Measurements from ENCODE around the gene MCTP2. TPM values are rescaled to one million over a fixed set of nuclear protein-coding genes. Genes with fewer than 3 reads are reported as not detected.

MCTP2 gene
- total RNA-seq, 1 experiment from 2014 or later, result 7.4 TPM

DNA sequence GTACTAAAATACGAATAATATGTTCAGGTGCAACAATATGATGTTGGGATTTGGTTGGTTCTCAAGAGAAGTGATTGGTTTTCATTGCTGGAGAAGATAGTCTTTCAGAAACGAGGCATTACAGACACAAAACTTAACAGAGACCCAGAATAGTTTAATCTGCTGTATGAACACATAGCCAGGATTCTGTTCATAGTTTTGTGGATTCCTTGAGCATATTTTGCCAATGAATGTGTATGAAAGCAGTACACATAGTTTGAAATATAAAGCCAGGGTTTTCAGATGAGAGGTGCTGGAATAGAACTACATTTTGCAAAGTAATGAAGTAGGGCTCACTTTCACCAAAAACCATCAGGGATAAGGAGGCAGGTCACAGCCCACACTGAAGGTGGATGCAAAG, 5.7 kb upstream of the MCTP2 start:
- ATAC-seq, result no peak
- Mint-ChIP-seq H3K27ac (no peak overlapping the region), H3K36me3 (no peaks in the 10 kb centered on the region), H3K9me3 (no peaks in the 10 kb centered on the region), H3K27me3 (ENCODE audit: low read depth) (peaks cover 8% of the 10 kb centered on the region), H3K4me3 (no peak overlapping the region), H3K4me1 (peaks cover 20% of the 10 kb centered on the region)
- ChIA-PET CTCF (no interaction called here), POLR2A (no interaction called here)
- no peak for DNase-seq (ENCODE audit: low spot score)
- TF ChIP-seq, protein P1, sequence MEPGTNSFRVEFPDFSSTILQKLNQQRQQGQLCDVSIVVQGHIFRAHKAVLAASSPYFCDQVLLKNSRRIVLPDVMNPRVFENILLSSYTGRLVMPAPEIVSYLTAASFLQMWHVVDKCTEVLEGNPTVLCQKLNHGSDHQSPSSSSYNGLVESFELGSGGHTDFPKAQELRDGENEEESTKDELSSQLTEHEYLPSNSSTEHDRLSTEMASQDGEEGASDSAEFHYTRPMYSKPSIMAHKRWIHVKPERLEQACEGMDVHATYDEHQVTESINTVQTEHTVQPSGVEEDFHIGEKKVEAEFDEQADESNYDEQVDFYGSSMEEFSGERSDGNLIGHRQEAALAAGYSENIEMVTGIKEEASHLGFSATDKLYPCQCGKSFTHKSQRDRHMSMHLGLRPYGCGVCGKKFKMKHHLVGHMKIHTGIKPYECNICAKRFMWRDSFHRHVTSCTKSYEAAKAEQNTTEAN (CRISPR knock-in tag; IDR thresholded peaks at IDR 0.05), result no peak
- TF ChIP-seq ZNF263 (CRISPR knock-in tag; IDR thresholded peaks at IDR 0.05; ENCODE audit: low read depth) (no peak), USF1 (CRISPR knock-in tag; IDR thresholded peaks at IDR 0.05) (no peak), SMAD4 (CRISPR knock-in tag; IDR thresholded peaks at IDR 0.05) (no peak), IRF2 (CRISPR knock-in tag; IDR thresholded peaks at IDR 0.05; ENCODE audit: borderline replicate concordance, low read depth) (no peak), HMGA2 (CRISPR knock-in tag; IDR thresholded peaks at IDR 0.05) (no peak)

DNA sequence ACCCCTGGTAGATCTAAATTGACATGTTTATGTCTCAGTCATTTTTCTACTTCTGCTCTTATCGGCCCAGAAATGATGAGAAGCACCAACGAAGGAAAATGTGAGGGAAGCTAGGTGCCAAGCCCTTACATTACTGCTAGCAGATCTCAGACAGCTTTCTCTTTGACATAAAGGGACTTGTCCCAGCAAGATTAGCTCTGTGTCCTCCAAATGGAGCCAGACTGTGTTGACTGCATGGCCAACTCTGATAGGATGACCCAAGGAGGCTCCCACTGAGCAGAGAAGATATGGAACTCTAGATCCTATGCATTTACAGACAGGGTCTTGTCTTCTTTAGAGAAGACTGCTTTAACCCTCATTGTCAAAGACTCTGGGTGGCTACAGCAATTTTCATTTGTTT, 2.8 kb upstream of the MCTP2 start:
- Mint-ChIP-seq H3K4me1 (peaks cover 34% of the 10 kb centered on the region), H3K4me3 (no peak overlapping the region), H3K27ac (no peak overlapping the region), H3K36me3 (no peaks in the 10 kb centered on the region), H3K27me3 (ENCODE audit: low read depth) (peaks cover 22% of the 10 kb centered on the region), H3K9me3 (no peaks in the 10 kb centered on the region)
- ATAC-seq (no peak), DNase-seq (ENCODE audit: low spot score) (no peak)
- POLR2A ChIA-PET, result no interaction called here
- CTCF ChIA-PET, result no interaction called here
- TF ChIP-seq CREM (CRISPR knock-in tag; IDR thresholded peaks at IDR 0.05) (no peak), ZNF671 (CRISPR knock-in tag; IDR thresholded peaks at IDR 0.05) (no peak), ATF1 (CRISPR knock-in tag; IDR thresholded peaks at IDR 0.05) (no peak), RELA (CRISPR knock-in tag; IDR thresholded peaks at IDR 0.05; ENCODE audit: borderline replicate concordance) (no peak), NFYB (CRISPR knock-in tag; conservative IDR thresholded peaks at IDR 0.05; ENCODE audit: low read depth) (no peak), SMAD3 (CRISPR knock-in tag; IDR thresholded peaks at IDR 0.05; ENCODE audit: borderline replicate concordance) (no peak), NR3C1 (CRISPR knock-in tag; conservative IDR thresholded peaks at IDR 0.05; ENCODE audit: low read depth) (no peak), ZNF263 (CRISPR knock-in tag; IDR thresholded peaks at IDR 0.05; ENCODE audit: low read depth) (no peak), JAZF1 (CRISPR knock-in tag; IDR thresholded peaks at IDR 0.05) (no peak)
- TF ChIP-seq, protein P2, sequence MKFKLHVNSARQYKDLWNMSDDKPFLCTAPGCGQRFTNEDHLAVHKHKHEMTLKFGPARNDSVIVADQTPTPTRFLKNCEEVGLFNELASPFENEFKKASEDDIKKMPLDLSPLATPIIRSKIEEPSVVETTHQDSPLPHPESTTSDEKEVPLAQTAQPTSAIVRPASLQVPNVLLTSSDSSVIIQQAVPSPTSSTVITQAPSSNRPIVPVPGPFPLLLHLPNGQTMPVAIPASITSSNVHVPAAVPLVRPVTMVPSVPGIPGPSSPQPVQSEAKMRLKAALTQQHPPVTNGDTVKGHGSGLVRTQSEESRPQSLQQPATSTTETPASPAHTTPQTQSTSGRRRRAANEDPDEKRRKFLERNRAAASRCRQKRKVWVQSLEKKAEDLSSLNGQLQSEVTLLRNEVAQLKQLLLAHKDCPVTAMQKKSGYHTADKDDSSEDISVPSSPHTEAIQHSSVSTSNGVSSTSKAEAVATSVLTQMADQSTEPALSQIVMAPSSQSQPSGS (CRISPR knock-in tag; IDR thresholded peaks at IDR 0.05; ENCODE audit: borderline replicate concordance, low read depth), result no peak
- TF ChIP-seq, protein P3, sequence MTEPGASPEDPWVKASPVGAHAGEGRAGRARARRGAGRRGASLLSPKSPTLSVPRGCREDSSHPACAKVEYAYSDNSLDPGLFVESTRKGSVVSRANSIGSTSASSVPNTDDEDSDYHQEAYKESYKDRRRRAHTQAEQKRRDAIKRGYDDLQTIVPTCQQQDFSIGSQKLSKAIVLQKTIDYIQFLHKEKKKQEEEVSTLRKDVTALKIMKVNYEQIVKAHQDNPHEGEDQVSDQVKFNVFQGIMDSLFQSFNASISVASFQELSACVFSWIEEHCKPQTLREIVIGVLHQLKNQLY (CRISPR knock-in tag; IDR thresholded peaks at IDR 0.05), result no peak
- TF ChIP-seq, protein P4, sequence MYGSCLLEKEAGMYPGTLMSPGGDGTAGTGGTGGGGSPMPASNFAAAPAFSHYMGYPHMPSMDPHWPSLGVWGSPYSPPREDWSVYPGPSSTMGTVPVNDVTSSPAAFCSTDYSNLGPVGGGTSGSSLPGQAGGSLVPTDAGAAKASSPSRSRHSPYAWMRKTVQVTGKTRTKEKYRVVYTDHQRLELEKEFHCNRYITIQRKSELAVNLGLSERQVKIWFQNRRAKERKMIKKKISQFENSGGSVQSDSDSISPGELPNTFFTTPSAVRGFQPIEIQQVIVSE (CRISPR knock-in tag; IDR thresholded peaks at IDR 0.05; ENCODE audit: borderline replicate concordance), result no peak
- TF ChIP-seq, protein P5, sequence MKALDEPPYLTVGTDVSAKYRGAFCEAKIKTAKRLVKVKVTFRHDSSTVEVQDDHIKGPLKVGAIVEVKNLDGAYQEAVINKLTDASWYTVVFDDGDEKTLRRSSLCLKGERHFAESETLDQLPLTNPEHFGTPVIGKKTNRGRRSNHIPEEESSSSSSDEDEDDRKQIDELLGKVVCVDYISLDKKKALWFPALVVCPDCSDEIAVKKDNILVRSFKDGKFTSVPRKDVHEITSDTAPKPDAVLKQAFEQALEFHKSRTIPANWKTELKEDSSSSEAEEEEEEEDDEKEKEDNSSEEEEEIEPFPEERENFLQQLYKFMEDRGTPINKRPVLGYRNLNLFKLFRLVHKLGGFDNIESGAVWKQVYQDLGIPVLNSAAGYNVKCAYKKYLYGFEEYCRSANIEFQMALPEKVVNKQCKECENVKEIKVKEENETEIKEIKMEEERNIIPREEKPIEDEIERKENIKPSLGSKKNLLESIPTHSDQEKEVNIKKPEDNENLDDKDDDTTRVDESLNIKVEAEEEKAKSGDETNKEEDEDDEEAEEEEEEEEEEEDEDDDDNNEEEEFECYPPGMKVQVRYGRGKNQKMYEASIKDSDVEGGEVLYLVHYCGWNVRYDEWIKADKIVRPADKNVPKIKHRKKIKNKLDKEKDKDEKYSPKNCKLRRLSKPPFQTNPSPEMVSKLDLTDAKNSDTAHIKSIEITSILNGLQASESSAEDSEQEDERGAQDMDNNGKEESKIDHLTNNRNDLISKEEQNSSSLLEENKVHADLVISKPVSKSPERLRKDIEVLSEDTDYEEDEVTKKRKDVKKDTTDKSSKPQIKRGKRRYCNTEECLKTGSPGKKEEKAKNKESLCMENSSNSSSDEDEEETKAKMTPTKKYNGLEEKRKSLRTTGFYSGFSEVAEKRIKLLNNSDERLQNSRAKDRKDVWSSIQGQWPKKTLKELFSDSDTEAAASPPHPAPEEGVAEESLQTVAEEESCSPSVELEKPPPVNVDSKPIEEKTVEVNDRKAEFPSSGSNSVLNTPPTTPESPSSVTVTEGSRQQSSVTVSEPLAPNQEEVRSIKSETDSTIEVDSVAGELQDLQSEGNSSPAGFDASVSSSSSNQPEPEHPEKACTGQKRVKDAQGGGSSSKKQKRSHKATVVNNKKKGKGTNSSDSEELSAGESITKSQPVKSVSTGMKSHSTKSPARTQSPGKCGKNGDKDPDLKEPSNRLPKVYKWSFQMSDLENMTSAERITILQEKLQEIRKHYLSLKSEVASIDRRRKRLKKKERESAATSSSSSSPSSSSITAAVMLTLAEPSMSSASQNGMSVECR (CRISPR knock-in tag; IDR thresholded peaks at IDR 0.05; ENCODE audit: borderline replicate concordance), result no peak
- TF ChIP-seq, protein P6, sequence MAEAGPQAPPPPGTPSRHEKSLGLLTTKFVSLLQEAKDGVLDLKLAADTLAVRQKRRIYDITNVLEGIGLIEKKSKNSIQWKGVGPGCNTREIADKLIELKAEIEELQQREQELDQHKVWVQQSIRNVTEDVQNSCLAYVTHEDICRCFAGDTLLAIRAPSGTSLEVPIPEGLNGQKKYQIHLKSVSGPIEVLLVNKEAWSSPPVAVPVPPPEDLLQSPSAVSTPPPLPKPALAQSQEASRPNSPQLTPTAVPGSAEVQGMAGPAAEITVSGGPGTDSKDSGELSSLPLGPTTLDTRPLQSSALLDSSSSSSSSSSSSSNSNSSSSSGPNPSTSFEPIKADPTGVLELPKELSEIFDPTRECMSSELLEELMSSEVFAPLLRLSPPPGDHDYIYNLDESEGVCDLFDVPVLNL (CRISPR knock-in tag; IDR thresholded peaks at IDR 0.05; ENCODE audit: borderline replicate concordance, low read depth), result no peak
- TF ChIP-seq, protein P7, sequence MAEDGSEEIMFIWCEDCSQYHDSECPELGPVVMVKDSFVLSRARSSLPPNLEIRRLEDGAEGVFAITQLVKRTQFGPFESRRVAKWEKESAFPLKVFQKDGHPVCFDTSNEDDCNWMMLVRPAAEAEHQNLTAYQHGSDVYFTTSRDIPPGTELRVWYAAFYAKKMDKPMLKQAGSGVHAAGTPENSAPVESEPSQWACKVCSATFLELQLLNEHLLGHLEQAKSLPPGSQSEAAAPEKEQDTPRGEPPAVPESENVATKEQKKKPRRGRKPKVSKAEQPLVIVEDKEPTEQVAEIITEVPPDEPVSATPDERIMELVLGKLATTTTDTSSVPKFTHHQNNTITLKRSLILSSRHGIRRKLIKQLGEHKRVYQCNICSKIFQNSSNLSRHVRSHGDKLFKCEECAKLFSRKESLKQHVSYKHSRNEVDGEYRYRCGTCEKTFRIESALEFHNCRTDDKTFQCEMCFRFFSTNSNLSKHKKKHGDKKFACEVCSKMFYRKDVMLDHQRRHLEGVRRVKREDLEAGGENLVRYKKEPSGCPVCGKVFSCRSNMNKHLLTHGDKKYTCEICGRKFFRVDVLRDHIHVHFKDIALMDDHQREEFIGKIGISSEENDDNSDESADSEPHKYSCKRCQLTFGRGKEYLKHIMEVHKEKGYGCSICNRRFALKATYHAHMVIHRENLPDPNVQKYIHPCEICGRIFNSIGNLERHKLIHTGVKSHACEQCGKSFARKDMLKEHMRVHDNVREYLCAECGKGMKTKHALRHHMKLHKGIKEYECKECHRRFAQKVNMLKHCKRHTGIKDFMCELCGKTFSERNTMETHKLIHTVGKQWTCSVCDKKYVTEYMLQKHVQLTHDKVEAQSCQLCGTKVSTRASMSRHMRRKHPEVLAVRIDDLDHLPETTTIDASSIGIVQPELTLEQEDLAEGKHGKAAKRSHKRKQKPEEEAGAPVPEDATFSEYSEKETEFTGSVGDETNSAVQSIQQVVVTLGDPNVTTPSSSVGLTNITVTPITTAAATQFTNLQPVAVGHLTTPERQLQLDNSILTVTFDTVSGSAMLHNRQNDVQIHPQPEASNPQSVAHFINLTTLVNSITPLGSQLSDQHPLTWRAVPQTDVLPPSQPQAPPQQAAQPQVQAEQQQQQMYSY (CRISPR knock-in tag; IDR thresholded peaks at IDR 0.05), result no peak

Data from WTC11 (cell line).